HG03469 (cell line): ENCODE results near the gene CHIC2.
"Not testable (repeated sequence)": the region's sequence is repeated elsewhere in the genome, so short reads cannot be mapped to it uniquely, and the experiment has no call there.

Experiments
- ATAC-seq: cut with Tn5 transposase; IDR thresholded peaks from one replicate; pipeline ENCODE4 v1.9.1; 2021; ENCODE audit warnings: mild to moderate bottlenecking, moderate library complexity, moderate number of reproducible peaks; ENCODE audit not compliant: unreplicated experiment

The CHIC2 gene

DNA sequence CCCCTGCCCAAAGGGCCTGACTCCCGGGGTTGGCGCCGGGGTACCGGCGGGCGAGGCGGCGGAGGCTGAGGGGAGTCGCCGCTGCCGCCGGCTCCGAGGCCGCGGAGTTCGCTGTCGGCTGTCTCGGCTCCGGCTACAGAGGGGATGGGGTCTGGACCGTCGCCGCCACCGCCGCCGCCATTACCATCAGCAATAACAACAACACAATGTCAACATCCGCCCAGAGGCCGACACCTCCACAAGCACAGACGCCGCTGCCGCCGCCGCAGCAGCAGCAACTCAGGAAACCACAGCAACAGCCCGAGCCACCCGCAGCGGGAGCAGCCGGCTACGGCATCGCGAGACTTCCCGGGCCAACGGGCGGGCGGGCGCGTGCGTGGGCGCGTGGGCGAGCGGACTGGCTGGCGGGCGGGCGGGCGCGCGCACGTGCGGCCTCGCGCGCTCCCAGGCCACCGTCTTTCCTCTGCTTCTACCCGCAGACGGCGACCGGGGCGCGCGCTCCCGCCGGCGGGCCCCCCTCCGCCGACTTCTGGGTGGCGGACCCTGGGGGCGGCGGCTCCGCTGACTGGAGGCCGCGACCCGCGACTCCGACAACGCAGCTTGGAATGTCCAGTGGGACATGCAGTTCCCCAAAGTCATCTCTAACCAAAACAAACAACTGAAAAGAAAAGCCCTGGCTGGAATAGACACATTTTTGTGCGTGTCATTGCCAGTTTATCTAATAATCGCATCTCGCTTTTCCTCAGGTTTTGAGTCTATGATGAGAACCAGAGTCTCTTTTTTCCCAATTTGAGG lies at the start of gene CHIC2:
TSS of gene CHIC2 (minus strand) at position 289 of the 795 bp plus-strand sequence. CDS start 305 bp downstream, outside the sequence.
- ATAC-seq = peak; percentile 93

GRCh38 chr4:54113206-54113605 lies 48.8 kb upstream of the CHIC2 start:
- ATAC-seq = not testable (repeated sequence)

DNA sequence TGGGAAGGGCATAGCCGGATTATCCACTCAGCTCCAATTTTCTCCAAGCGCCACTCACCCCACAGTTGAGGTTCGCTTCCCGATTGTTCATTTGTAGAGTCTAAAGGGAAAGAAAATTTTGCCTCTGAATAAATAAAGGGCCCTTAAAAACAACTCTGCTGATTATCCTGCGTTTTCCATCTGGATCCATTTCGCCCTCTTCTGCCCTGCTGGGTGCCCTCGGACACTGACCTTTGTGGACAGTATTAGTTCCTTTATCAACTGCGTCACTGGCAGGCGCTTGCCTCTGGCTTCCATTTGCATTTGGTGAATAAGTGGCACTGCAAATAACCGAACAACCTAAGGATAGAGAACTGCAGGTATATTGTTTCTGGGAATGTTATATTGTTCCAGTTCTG lies 45.6 kb upstream of the CHIC2 start:
- ATAC-seq = no peak

DNA sequence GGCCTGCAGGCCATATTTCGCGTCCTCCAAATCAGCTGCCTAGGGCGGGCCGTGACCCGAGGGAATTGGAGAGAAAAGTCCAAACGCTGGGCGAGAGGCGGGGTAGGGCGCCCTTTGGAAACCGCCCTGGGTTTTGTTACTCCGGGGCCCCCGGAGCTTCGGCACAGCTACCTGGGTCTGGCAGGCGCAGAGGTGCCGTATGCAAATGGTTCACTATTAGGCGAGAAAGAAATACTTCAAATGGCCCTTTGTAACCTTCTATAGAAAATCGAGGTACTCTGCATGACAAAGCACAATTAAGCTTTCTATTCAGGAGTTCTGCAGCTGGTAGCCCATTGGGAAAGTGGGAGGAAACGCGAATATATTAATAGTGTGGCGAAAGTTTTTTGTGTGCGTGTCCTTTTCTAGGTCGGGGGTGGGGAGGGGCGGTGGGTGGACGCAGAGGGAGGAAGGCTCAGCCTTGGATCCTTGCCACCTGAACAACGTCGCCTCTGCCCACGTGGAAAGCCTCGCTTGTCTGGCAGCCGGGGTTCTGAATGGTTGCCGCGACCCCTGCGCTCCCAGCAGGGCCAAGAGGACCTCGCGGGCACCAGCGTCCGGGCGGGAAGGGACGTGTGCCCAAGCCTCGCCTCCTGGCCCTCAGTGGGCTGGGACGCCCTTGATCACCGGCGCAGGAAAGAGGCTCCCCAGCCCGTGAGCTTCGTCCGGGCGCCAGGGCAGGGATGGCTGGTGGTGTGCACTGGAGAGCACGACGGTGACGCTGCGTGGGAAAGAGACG lies 45.0 kb upstream of the CHIC2 start:
- no peak for ATAC-seq

GRCh38 chr4:54107951-54108748 lies 43.7 kb upstream of the CHIC2 start:
- ATAC-seq = no peak

- no peak for ATAC-seq
These were observed 40.5 kb upstream of the CHIC2 start for GRCh38 chr4:54104907-54105306.

- ATAC-seq = no peak
These were observed 38.8 kb upstream of the CHIC2 start for GRCh38 chr4:54103190-54103574.

- no peak for ATAC-seq
These were observed 38.2 kb upstream of the CHIC2 start for GRCh38 chr4:54102531-54103106.

GRCh38 chr4:54101190-54102041 lies 37.0 kb upstream of the CHIC2 start:
- no peak for ATAC-seq

- no peak for ATAC-seq
These were observed 36.3 kb upstream of the CHIC2 start for GRCh38 chr4:54100595-54101189.

GRCh38 chr4:54099748-54100574 lies 35.6 kb upstream of the CHIC2 start, which contains the start of gene GSX2:
TSS of gene GSX2 (plus strand) at chr4:54100163. CDS start at chr4:54100345, 182 bp downstream.
- no peak for ATAC-seq

GRCh38 chr4:54099287-54099747 lies 34.9 kb upstream of the CHIC2 start:
- no peak for ATAC-seq

DNA sequence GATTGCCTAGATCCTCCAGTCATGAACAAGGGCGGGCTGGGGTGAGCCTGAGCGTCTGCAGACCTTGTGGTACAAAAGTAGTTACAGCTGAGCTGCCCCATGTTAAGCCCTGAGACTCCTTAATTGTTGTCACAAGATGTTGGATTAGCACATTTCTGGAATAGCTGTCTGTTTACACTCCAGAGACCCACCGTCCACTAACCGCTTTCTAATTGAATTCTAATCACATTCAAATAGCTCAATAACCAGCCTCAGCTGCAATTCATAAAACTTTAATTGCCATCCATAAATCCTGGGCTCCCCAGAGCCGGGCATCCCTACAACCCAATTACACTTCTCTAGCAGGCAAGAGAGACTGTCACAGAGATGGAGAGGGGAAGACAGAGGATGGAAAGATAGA lies 34.0 kb upstream of the CHIC2 start:
- no peak for ATAC-seq

- ATAC-seq = no peak
These were observed 32.7 kb upstream of the CHIC2 start for GRCh38 chr4:54097152-54097551.

DNA sequence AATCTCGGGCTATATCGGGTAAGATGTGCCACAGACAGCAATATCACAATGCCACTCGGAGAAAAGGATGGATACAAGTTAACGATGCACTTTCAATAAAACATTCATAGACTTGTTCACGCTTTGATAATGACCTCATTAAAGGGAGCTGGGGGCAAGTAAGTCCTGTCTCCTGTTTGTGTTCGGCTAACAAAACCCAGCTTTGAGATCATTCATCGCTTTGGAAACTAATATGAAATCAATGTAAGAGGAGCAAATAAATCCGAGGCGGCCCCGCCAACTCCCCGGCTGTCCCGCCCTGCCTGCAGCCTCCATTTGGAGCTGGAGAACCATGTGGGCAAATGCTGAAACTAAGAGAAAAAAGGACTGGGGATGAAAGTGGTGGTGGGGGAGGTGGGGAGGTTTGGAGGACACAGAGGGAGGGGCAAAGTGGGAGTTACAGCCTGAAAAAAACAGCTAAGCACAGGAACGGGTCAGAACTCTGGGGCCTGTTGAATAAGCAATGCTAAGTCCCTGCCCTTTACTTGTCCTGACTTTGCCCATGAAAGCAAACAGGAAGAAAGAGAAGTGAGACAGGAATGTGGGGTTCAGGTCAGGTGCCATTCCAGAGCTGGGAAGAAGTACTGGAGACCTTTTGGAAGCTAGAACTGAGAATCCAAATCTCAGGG lies 32.0 kb upstream of the CHIC2 start:
- ATAC-seq = no peak

GRCh38 chr4:54095110-54095825 lies 30.9 kb upstream of the CHIC2 start:
- no peak for ATAC-seq

- ATAC-seq = no peak
These were observed 30.0 kb upstream of the CHIC2 start for GRCh38 chr4:54094451-54094850.
